ENCODE measurements around the gene PNLIPRP3. TPM values are rescaled to one million over a fixed set of nuclear protein-coding genes. Genes with fewer than 3 reads are reported as not detected.

The PNLIPRP3 gene
- total and polyA plus RNA-seq, 2 donors (not counting 1 experiment from before 2014, with no cell fraction given) = not detected

DNA sequence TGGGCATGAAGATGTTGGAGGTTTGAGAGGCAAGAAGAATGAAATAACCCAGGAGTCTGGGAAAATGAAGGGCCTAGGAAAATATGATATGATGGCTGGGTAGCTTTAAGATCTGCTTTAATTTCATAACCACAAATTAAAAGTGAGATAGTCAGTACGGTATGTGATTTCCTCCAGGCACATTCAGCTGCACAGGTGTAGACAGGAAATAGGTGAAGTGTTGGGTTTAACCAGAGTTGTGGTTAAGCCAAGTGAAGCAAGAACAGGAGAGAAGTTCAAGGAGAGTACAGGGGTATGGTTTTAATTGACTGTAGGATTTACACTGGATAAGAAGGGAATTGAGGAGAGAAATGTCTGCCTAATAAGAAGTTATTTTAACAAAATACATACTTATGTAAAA is 2.6 kb downstream of the PNLIPRP3 start:
- H3K9me3 ChIP-seq (ENCODE audit: control insufficient read depth, insufficient read depth, low read depth, low read length) = no peaks in the 10 kb centered on the region
- no peak overlapping the region for H3K27ac ChIP-seq (ENCODE audit: insufficient read depth, low read length)
- no peak for TF ChIP-seq EZH2 (IDR thresholded peaks at IDR 0.05; ENCODE audit: low read length, missing control alignments)
- TF ChIP-seq, protein P1, sequence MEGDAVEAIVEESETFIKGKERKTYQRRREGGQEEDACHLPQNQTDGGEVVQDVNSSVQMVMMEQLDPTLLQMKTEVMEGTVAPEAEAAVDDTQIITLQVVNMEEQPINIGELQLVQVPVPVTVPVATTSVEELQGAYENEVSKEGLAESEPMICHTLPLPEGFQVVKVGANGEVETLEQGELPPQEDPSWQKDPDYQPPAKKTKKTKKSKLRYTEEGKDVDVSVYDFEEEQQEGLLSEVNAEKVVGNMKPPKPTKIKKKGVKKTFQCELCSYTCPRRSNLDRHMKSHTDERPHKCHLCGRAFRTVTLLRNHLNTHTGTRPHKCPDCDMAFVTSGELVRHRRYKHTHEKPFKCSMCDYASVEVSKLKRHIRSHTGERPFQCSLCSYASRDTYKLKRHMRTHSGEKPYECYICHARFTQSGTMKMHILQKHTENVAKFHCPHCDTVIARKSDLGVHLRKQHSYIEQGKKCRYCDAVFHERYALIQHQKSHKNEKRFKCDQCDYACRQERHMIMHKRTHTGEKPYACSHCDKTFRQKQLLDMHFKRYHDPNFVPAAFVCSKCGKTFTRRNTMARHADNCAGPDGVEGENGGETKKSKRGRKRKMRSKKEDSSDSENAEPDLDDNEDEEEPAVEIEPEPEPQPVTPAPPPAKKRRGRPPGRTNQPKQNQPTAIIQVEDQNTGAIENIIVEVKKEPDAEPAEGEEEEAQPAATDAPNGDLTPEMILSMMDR (conservative IDR thresholded peaks at IDR 0.05 in 1 of 2, IDR thresholded peaks at IDR 0.05 in 1 of 2; ENCODE audit: low read depth in 1 of 2, low read length in 2 of 2) = no peak
- H3K4me1 ChIP-seq (ENCODE audit: control insufficient read depth, extremely low read depth, insufficient read depth, low read length) = no peaks in the 10 kb centered on the region
- H4K20me1 ChIP-seq (ENCODE audit: control insufficient read depth, extremely low read depth, insufficient read depth, low read length) = no peaks in the 10 kb centered on the region
- no peak for DNase-seq (ENCODE audit: low read depth in 2 of 2)
- H2AFZ ChIP-seq (ENCODE audit: low read length) = no peak overlapping the region
- no peaks in the 10 kb centered on the region for H3K36me3 ChIP-seq (ENCODE audit: control insufficient read depth, insufficient read depth, low read length)
- H3K27me3 ChIP-seq (ENCODE audit: control insufficient read depth, insufficient read depth, low read length) = no peaks in the 10 kb centered on the region
- H3K4me2 ChIP-seq (ENCODE audit: extremely low read depth, insufficient read depth, low read length) = no peak overlapping the region
- no peaks in the 10 kb centered on the region for H3K79me2 ChIP-seq (ENCODE audit: control insufficient read depth, insufficient read depth, low read length)
- no peak overlapping the region for H3K9ac ChIP-seq (ENCODE audit: insufficient read depth, low read length)
- H3K4me3 ChIP-seq (replicated peaks in 1 of 4; ENCODE audit: control extremely low read depth in 1 of 4, insufficient read depth in 1 of 4, low read depth in 3 of 4, low read length in 4 of 4) = no peak overlapping the region

GRCh38 chr10:116431598-116431997 is 4.0 kb downstream of the PNLIPRP3 start:
- no peaks in the 10 kb centered on the region for H3K9me3 ChIP-seq (ENCODE audit: control insufficient read depth, insufficient read depth, low read depth, low read length)
- no peaks in the 10 kb centered on the region for H3K36me3 ChIP-seq (ENCODE audit: control insufficient read depth, insufficient read depth, low read length)
- no peak overlapping the region for H3K9ac ChIP-seq (ENCODE audit: insufficient read depth, low read length)
- H3K27me3 ChIP-seq (ENCODE audit: control insufficient read depth, insufficient read depth, low read length) = no peaks in the 10 kb centered on the region
- H3K79me2 ChIP-seq (ENCODE audit: control insufficient read depth, insufficient read depth, low read length) = no peaks in the 10 kb centered on the region
- DNase-seq (ENCODE audit: low read depth in 2 of 2) = no peak
- H2AFZ ChIP-seq (ENCODE audit: low read length) = no peak overlapping the region
- no peak overlapping the region for H3K4me2 ChIP-seq (ENCODE audit: extremely low read depth, insufficient read depth, low read length)
- H4K20me1 ChIP-seq (ENCODE audit: control insufficient read depth, extremely low read depth, insufficient read depth, low read length) = no peaks in the 10 kb centered on the region
- H3K4me1 ChIP-seq (ENCODE audit: control insufficient read depth, extremely low read depth, insufficient read depth, low read length) = no peaks in the 10 kb centered on the region
- no peak overlapping the region for H3K4me3 ChIP-seq (replicated peaks in 1 of 4; ENCODE audit: control extremely low read depth in 1 of 4, insufficient read depth in 1 of 4, low read depth in 3 of 4, low read length in 4 of 4)
- H3K27ac ChIP-seq (ENCODE audit: insufficient read depth, low read length) = no peak overlapping the region
- TF ChIP-seq, protein P1 (conservative IDR thresholded peaks at IDR 0.05 in 1 of 2, IDR thresholded peaks at IDR 0.05 in 1 of 2; ENCODE audit: low read depth in 1 of 2, low read length in 2 of 2) = no peak
- no peak for TF ChIP-seq EZH2 (IDR thresholded peaks at IDR 0.05; ENCODE audit: low read length, missing control alignments)

DNA sequence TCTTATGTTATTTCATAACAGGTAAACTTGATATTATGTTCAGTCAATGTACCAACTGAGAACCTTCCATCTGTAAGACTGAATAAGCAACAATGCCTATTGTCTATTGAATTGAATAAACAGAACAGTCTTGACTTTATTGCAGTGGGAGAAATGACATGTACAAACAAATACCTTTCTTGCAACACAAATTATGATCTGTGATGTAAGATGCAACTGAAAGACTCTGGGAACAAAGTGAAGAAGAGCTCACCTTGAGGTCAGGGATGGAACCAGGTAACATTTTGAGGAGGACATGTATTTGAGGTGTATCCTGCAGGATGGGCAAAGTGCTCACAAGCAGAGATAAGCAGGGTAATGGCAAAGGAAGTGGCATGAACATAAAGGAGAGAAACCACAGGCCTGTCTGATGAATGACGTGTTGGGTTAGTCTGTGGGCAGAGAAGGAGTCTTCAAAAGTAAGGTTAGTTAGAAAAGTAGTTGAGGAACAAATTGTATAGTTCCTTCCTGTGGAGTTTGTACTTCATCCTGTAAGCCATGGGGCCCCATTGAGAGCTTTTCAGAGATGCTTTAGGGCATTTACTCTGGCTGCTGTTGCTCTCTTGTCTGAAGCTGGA is 9.5 kb downstream of the PNLIPRP3 start:
- H3K9ac ChIP-seq (ENCODE audit: insufficient read depth, low read length) = no peak overlapping the region
- no peak overlapping the region for H2AFZ ChIP-seq (ENCODE audit: low read length)
- H3K36me3 ChIP-seq (ENCODE audit: control insufficient read depth, insufficient read depth, low read length) = no peaks in the 10 kb centered on the region
- DNase-seq (ENCODE audit: low read depth in 2 of 2) = no peak
- H3K4me3 ChIP-seq (replicated peaks in 1 of 4; ENCODE audit: control extremely low read depth in 1 of 4, insufficient read depth in 1 of 4, low read depth in 3 of 4, low read length in 4 of 4) = no peak overlapping the region
- H3K27me3 ChIP-seq (ENCODE audit: control insufficient read depth, insufficient read depth, low read length) = no peaks in the 10 kb centered on the region
- H3K4me2 ChIP-seq (ENCODE audit: extremely low read depth, insufficient read depth, low read length) = no peak overlapping the region
- H3K27ac ChIP-seq (ENCODE audit: insufficient read depth, low read length) = no peak overlapping the region
- no peaks in the 10 kb centered on the region for H4K20me1 ChIP-seq (ENCODE audit: control insufficient read depth, extremely low read depth, insufficient read depth, low read length)
- no peaks in the 10 kb centered on the region for H3K4me1 ChIP-seq (ENCODE audit: control insufficient read depth, extremely low read depth, insufficient read depth, low read length)
- no peaks in the 10 kb centered on the region for H3K9me3 ChIP-seq (ENCODE audit: control insufficient read depth, insufficient read depth, low read depth, low read length)
- TF ChIP-seq, protein P1 (conservative IDR thresholded peaks at IDR 0.05 in 1 of 2, IDR thresholded peaks at IDR 0.05 in 1 of 2; ENCODE audit: low read depth in 1 of 2, low read length in 2 of 2) = no peak
- no peak for TF ChIP-seq EZH2 (IDR thresholded peaks at IDR 0.05; ENCODE audit: low read length, missing control alignments)
- H3K79me2 ChIP-seq (ENCODE audit: control insufficient read depth, insufficient read depth, low read length) = no peaks in the 10 kb centered on the region

Data from fibroblast of lung (primary cell).